K562 (cell line): ENCODE measurements around the gene IL11. TPM values are rescaled to one million over a fixed set of nuclear protein-coding genes. Genes with fewer than 3 reads are reported as not detected.

Experiments
- ARID3A ChIP-seq: IDR thresholded peaks from 2 replicates; pipeline ENCODE4 v1.6.1; 2012; ENCODE audit warnings: low read depth, low read length, improper control_type of control experiment, borderline replicate concordance
- BRD9 ChIP-seq: fragments of 450-650 bp; IDR thresholded peaks from 2 replicates; pipeline ENCODE4 v1.6.1; 2018; ENCODE audit warnings: low read depth; ENCODE audit not compliant: partially characterized antibody
- FOXK1 ChIP-seq: sonication (generic); formaldehyde crosslinking; IDR thresholded peaks from 2 replicates; pipeline ENCODE4 v1.8.0; 2022; ENCODE audit warnings: missing genetic modification reagents, mild to moderate bottlenecking, borderline replicate concordance
- FOXM1 ChIP-seq, 2 experiments: fragments of 450-650 bp in 1 of 2; sonication (generic) in 1 of 2; formaldehyde crosslinking in 1 of 2; IDR thresholded peaks; 2 replicates each; pipeline versions ENCODE4 v1.6.1 to v1.9.0; 2017 to 2022; ENCODE audit warnings: low read depth in 2 of 2, mild to moderate bottlenecking in 2 of 2, missing genetic modification reagents in 1 of 2, moderate library complexity in 1 of 2
- HOXB6 ChIP-seq: fragments of 250-450 bp; sonication (Bioruptor Pico); IDR thresholded peaks from 2 replicates; pipeline ENCODE4 v1.5.1; 2022; ENCODE audit warnings: mild to moderate bottlenecking, borderline replicate concordance
- KLF10 ChIP-seq: fragments of 250-450 bp; sonication (Bioruptor Pico); IDR thresholded peaks from 2 replicates; pipeline ENCODE4 v1.6.1; 2021; ENCODE audit warnings: matching md5 sums
- PHF21A ChIP-seq: fragments of 450-650 bp; IDR thresholded peaks from 2 replicates; pipeline ENCODE4 v1.6.1; 2017; ENCODE audit warnings: low read depth, borderline replicate concordance
- POLR2A ChIP-seq: fragments of 450-650 bp; conservative IDR thresholded peaks from 2 replicates; pipeline ENCODE4 v1.6.1; 2016
- RUNX1 ChIP-seq: sonication (generic); IDR thresholded peaks from 2 replicates; pipeline ENCODE4 v1.6.1; 2016; ENCODE audit warnings: antibody characterized with exemption, low read depth
- SMAD4 ChIP-seq: fragments of 250-450 bp; sonication (Bioruptor Pico); conservative IDR thresholded peaks from 2 replicates; pipeline ENCODE4 v1.8.0; 2021; ENCODE audit warnings: inconsistent platforms, mild to moderate bottlenecking, moderate library complexity
- ZBTB8A ChIP-seq: fragments of 450-650 bp; IDR thresholded peaks from 2 replicates; pipeline ENCODE4 v1.6.1; 2018; ENCODE audit warnings: mild to moderate bottlenecking, moderate library complexity; ENCODE audit not compliant: partially characterized antibody
- ZNF280A ChIP-seq: fragments of 450-650 bp; IDR thresholded peaks from 2 replicates; pipeline ENCODE4 v1.6.1; 2018; ENCODE audit warnings: mild to moderate bottlenecking, low read depth; ENCODE audit not compliant: partially characterized antibody
- ZNF445 ChIP-seq: fragments of 250-450 bp; sonication (Bioruptor Pico); IDR thresholded peaks from 2 replicates; pipeline ENCODE4 v1.4.0; 2020; ENCODE audit warnings: low read depth, mild to moderate bottlenecking, moderate library complexity
- ZNF507 ChIP-seq: conservative IDR thresholded peaks from 2 replicates; pipeline ENCODE4 v1.6.1; 2017; ENCODE audit warnings: missing genetic modification characterization, missing compliant biosample characterization
- ZNF511 ChIP-seq: sonication (generic); formaldehyde crosslinking; IDR thresholded peaks from 2 replicates; pipeline ENCODE4 v1.8.0; 2022; ENCODE audit warnings: mild to moderate bottlenecking, missing genetic modification reagents
- ZNF655 ChIP-seq: fragments of 250-450 bp; sonication (Bioruptor Pico); IDR thresholded peaks from 2 replicates; pipeline ENCODE4 v1.5.0; 2021
- polyA plus RNA-seq, 8 experiments: library from polyadenylated mRNA; depleted of rRNA in 4 of 8; stranded (reverse) in 5 of 8; unstranded in 3 of 8; fragments of >200 nt; fragmentation: Nextera tagmentation in 2 of 8; fragmentation: Illumina TruSeq in 1 of 8; extraction: Ambion mirVana in 2 of 8; extraction: Trizol in 1 of 8; gene quantifications; 2 replicates each; pipeline versions ENCODE4 v1.2.1 to v1.2.3, GENCODE V29; 2011 to 2014; ENCODE audit warnings: inconsistent platforms in 1 of 8, missing spikeins in 1 of 8
- total RNA-seq, 7 experiments: library from RNA; depleted of rRNA in 6 of 7; stranded (reverse); fragments of >200 nt in 6 of 7; fragmentation: Illumina TruSeq in 2 of 7; extraction: Trizol in 2 of 7; gene quantifications; 2 replicates each; pipeline versions ENCODE4 v1.2.1 to v1.2.3, GENCODE V29; 2011 to 2021; ENCODE audit warnings: low replicate concordance in 1 of 7
- TF ChIP-seq, protein P1 (sequence below): fragments of 450-650 bp; IDR thresholded peaks from 2 replicates; pipeline ENCODE4 v1.7.1; 2018; ENCODE audit warnings: mild to moderate bottlenecking, low read depth; ENCODE audit not compliant: partially characterized antibody
- TF ChIP-seq, protein P2 (sequence below): fragments of 450-650 bp; IDR thresholded peaks from 2 replicates; pipeline ENCODE4 v1.6.1; 2016; ENCODE audit warnings: low read depth, mild to moderate bottlenecking, moderate library complexity

IL11 gene
- total and polyA plus RNA-seq, 9 of the 15 experiments (the other 6 are each of a cell fraction or from before 2014, with no cell fraction given) = 0.04 to 0.42 (median 0.06) TPM; not detected in 6

DNA sequence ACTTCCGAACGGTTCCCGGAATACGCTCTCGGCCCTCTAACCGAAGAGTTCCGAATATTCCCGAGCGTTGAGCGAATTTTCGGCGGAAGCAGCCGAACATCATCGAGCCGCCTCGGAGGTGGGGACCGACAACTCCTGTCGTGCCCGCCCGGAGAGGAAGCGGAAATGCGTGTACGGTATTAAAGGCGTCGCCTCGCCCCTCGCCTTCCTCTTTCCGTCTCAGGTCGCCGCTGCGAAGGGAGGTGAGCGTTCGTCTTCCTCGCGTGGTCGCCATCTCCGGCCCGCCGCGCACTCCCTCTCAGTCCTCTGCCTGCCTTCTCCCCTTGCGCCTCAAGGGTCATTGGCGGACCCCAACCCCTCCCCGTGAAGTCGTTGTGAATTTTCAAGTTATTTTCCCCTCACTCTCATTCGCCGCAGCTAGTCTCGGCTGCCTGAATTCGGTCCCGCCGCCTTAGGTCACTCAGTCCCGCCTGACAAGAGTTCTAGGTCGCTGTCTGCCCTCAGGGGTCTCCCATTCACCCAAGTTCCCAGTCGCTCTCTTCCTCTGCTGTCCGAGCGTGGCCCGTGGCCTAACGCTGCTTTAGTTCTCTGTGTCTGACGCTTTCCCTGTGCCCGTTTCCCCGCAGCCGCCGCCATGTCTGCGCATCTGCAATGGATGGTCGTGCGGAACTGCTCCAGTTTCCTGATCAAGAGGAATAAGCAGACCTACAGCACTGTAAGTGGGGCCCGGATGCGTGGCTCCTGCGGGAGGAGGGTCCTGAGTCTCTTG is 15.6 kb upstream of the IL11 start, which contains the start of gene RPL28 (continued):
- TF ChIP-seq ZNF655 (no peak), ZNF511 (CRISPR knock-in tag) (peak; percentile 64; the same call in 1 of the 2 replicates), ARID3A (no peak), FOXK1 (CRISPR knock-in tag) (0 out of 2 replicates have a peak, but pooled peaks have one; percentile 47), ZNF445 (CRISPR knock-in tag) (no peak), KLF10 (CRISPR knock-in tag) (no peak), ZBTB8A (no peak), RUNX1 (0 out of 2 replicates have a peak, but pooled peaks have one; percentile 45), BRD9 (no peak), FOXM1 (IDR thresholded peaks at IDR 0.05; ENCODE audit: low read depth) (no peak), FOXM1 (CRISPR knock-in tag; IDR thresholded peaks at IDR 0.05; ENCODE audit: low read depth) (no peak), PHF21A (no peak), POLR2A (peak; percentile 99), ZNF280A (no peak), SMAD4 (CRISPR knock-in tag) (0 out of 2 replicates have a peak, but pooled peaks have one; percentile 27), HOXB6 (peak; percentile 19; the same call in 1 of the 2 replicates), ZNF507 (tag) (no peak)
- TF ChIP-seq, protein P1, sequence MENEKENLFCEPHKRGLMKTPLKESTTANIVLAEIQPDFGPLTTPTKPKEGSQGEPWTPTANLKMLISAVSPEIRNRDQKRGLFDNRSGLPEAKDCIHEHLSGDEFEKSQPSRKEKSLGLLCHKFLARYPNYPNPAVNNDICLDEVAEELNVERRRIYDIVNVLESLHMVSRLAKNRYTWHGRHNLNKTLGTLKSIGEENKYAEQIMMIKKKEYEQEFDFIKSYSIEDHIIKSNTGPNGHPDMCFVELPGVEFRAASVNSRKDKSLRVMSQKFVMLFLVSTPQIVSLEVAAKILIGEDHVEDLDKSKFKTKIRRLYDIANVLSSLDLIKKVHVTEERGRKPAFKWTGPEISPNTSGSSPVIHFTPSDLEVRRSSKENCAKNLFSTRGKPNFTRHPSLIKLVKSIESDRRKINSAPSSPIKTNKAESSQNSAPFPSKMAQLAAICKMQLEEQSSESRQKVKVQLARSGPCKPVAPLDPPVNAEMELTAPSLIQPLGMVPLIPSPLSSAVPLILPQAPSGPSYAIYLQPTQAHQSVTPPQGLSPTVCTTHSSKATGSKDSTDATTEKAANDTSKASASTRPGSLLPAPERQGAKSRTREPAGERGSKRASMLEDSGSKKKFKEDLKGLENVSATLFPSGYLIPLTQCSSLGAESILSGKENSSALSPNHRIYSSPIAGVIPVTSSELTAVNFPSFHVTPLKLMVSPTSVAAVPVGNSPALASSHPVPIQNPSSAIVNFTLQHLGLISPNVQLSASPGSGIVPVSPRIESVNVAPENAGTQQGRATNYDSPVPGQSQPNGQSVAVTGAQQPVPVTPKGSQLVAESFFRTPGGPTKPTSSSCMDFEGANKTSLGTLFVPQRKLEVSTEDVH = peak; percentile 53
- TF ChIP-seq, protein P2, sequence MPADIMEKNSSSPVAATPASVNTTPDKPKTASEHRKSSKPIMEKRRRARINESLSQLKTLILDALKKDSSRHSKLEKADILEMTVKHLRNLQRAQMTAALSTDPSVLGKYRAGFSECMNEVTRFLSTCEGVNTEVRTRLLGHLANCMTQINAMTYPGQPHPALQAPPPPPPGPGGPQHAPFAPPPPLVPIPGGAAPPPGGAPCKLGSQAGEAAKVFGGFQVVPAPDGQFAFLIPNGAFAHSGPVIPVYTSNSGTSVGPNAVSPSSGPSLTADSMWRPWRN = no peak
